Mesothelial cell of epicardium (in vitro differentiated cells): ENCODE data around the gene AK3. TPM values are rescaled to one million over a fixed set of nuclear protein-coding genes. Genes with fewer than 3 reads are reported as not detected.

Experiments
- total RNA-seq: library from RNA; stranded (reverse); gene quantifications from 3 replicates; pipeline ENCODE4 v1.2.1, GENCODE V29; 2021

The AK3 gene
- total RNA-seq, 1 donor from 2014 or later: 57.2 TPM

Other genes starting within 250 kb of the AK3 start
- 11.3 to 12.7 TPM (median 11.8 TPM) in 3 replicates for gene PLPP6, start 78.9 kb downstream of the AK3 start, total RNA-seq
- gene SPATA6L, start 74.7 kb downstream of the AK3 start, total RNA-seq: 5.5 to 6.7 TPM (median 6.1 TPM) in 3 replicates
- 12.6 to 13.2 TPM (median 12.7 TPM) in 3 replicates for gene CDC37L1, start 61.6 kb downstream of the AK3 start, total RNA-seq
- gene RCL1, start 51.7 kb upstream of the AK3 start, total RNA-seq: 21.2 to 22.8 TPM (median 21.4 TPM) in 3 replicates
- 5.3 to 6.7 TPM (median 6.6 TPM) in 3 replicates for gene JAK2, start 244.1 kb upstream of the AK3 start, total RNA-seq